ENCODE results near the gene LRRC59. TPM values are rescaled to one million over a fixed set of nuclear protein-coding genes. Genes with fewer than 3 reads are reported as not detected.

LRRC59 gene
- total and polyA plus RNA-seq, 2 experiments from 2014 or later = 46.4 to 124 TPM

GRCh38 chr17:50423553-50424159 lies 26.3 kb upstream of the LRRC59 start (continued):
- TF ChIP-seq ZNF462 (CRISPR knock-in tag; IDR thresholded peaks at IDR 0.05) = no peak

- Mint-ChIP-seq H3K4me1 (peaks cover 22% of the 10 kb centered on the region), H3K36me3 (ENCODE audit: low read depth) (peaks cover 7% of the 10 kb centered on the region; the same call in 2 of the 3 replicates), H3K27ac (no peak overlapping the region), H3K4me3 (no peak overlapping the region), H3K9me3 (peaks cover 20% of the 10 kb centered on the region), H3K27me3 (ENCODE audit: insufficient read depth, low read depth, poor library complexity) (peaks cover 12% of the 10 kb centered on the region)
- H3K79me2 ChIP-seq (replicated peaks; ENCODE audit: insufficient read depth) = 0 out of 2 replicates have a peak, but pooled peaks cover under 1% of the 10 kb centered on the region
- H3K9me2 ChIP-seq (ENCODE audit: insufficient read depth) = no peaks in the 10 kb centered on the region
- H3K4me2 ChIP-seq = no peak overlapping the region
- H2AFZ ChIP-seq = no peak overlapping the region
- H3K27me3 ChIP-seq (ENCODE audit: insufficient read depth) = peaks cover 13% of the 10 kb centered on the region; the same call in 1 of the 2 replicates
- H3K4me3 ChIP-seq = no peak overlapping the region
- ATAC-seq (no peak), DNase-seq (ENCODE audit: low spot score) (no peak)
- H3F3A ChIP-seq (replicated peaks; ENCODE audit: low read depth) = peaks cover 7% of the 10 kb centered on the region; the same call in 1 of the 2 replicates
- TF ChIP-seq EZH2phosphoT487 (IDR thresholded peaks at IDR 0.05; ENCODE audit: unreplicated experiment) (no peak), CREB1 (CRISPR knock-in tag; IDR thresholded peaks at IDR 0.05; ENCODE audit: low read depth) (no peak), ZNF114 (CRISPR knock-in tag; IDR thresholded peaks at IDR 0.05) (no peak), STAT1 (IDR thresholded peaks at IDR 0.05; ENCODE audit: unreplicated experiment) (no peak), CTCF (conservative IDR thresholded peaks at IDR 0.05; ENCODE audit: low read depth in 2 of 2) (no peak), NANOG (IDR thresholded peaks at IDR 0.05; ENCODE audit: borderline replicate concordance) (no peak), ETS1 (IDR thresholded peaks at IDR 0.05) (no peak), ZNF331 (CRISPR knock-in tag; IDR thresholded peaks at IDR 0.05; ENCODE audit: low read depth) (no peak), JUNB (IDR thresholded peaks at IDR 0.05; ENCODE audit: unreplicated experiment) (no peak), POLR2AphosphoS5 (IDR thresholded peaks at IDR 0.05; ENCODE audit: low read depth) (no peak)
- no peaks in the 10 kb centered on the region for H4K20me1 ChIP-seq (replicated peaks; ENCODE audit: insufficient read depth)
- H3K27ac ChIP-seq (ENCODE audit: low read depth) = no peak overlapping the region
- H3K36me3 ChIP-seq (ENCODE audit: insufficient read depth) = no peaks in the 10 kb centered on the region
- H3K4me1 ChIP-seq (ENCODE audit: insufficient read depth) = peaks cover 18% of the 10 kb centered on the region
These were observed 25.4 kb upstream of the LRRC59 start for GRCh38 chr17:50422738-50423137.
